IPS DF 19.7 (cell line): ENCODE data around the gene RFLNA.

Source experiments
- DNase-seq: peaks from one replicate; pipeline ENCODE4 v3.0.0-alpha.2; 2013; ENCODE audit warnings: low read depth, low spot score

RFLNA gene

GRCh38 chr12:124294780-124295341 lies at the start of gene RFLNA:
TSS of gene RFLNA (plus strand) at chr12:124295093. CDS start at chr12:124295430, 337 bp downstream.
- DNase-seq: no peak

GRCh38 chr12:124247331-124247730 lies 47.6 kb upstream of the RFLNA start:
- DNase-seq: no peak

- no peak for DNase-seq
Observed at GRCh38 chr12:124248941-124249825, 45.7 kb upstream of the RFLNA start.

GRCh38 chr12:124251186-124251585 lies 43.7 kb upstream of the RFLNA start:
- no peak for DNase-seq

- DNase-seq: no peak
Observed at GRCh38 chr12:124252964-124253363, 41.9 kb upstream of the RFLNA start.

GRCh38 chr12:124254126-124254525 lies 40.8 kb upstream of the RFLNA start:
- DNase-seq: no peak

- DNase-seq: no peak
Observed at GRCh38 chr12:124259154-124260066, 35.5 kb upstream of the RFLNA start.

- no peak for DNase-seq
Observed at GRCh38 chr12:124261885-124262284, 33.0 kb upstream of the RFLNA start.

GRCh38 chr12:124264089-124264795 lies 30.7 kb upstream of the RFLNA start:
- no peak for DNase-seq

- DNase-seq: no peak
Observed at GRCh38 chr12:124264879-124265278, 30.0 kb upstream of the RFLNA start.

- no peak for DNase-seq
Observed at GRCh38 chr12:124267205-124267778, 27.6 kb upstream of the RFLNA start.

GRCh38 chr12:124270671-124271070 lies 24.2 kb upstream of the RFLNA start:
- no peak for DNase-seq

- peak; percentile 88 for DNase-seq
Observed at GRCh38 chr12:124273630-124274029, 21.3 kb upstream of the RFLNA start.

- DNase-seq: no peak
Observed at GRCh38 chr12:124276337-124276736, 18.6 kb upstream of the RFLNA start.

- no peak for DNase-seq
Observed at GRCh38 chr12:124277394-124278241, 17.3 kb upstream of the RFLNA start.

GRCh38 chr12:124278389-124279101 lies 16.3 kb upstream of the RFLNA start:
- DNase-seq: no peak

GRCh38 chr12:124279315-124279714 lies 15.6 kb upstream of the RFLNA start:
- no peak for DNase-seq

GRCh38 chr12:124279846-124280360 lies 15.0 kb upstream of the RFLNA start:
- DNase-seq: no peak

GRCh38 chr12:124281309-124281708 lies 13.6 kb upstream of the RFLNA start:
- DNase-seq: no peak
